GM12878 (cell line): ENCODE measurements around the gene OR2B2. TPM values are rescaled to one million over a fixed set of nuclear protein-coding genes. Genes with fewer than 3 reads are reported as not detected.

Experiments used
- CBX3 ChIP-seq: fragments of 200-600 bp; sonication (generic); IDR thresholded peaks from 2 replicates; pipeline ENCODE4 v1.6.1; 2016; ENCODE audit warnings: low read depth, borderline replicate concordance
- EZH2 ChIP-seq: IDR thresholded peaks from 2 replicates; pipeline ENCODE4 v1.6.1; 2012; ENCODE audit warnings: low read depth, mild to moderate bottlenecking, control low read depth, inconsistent platforms, low read length, borderline replicate concordance; ENCODE audit not compliant: control insufficient read depth
- FOS ChIP-seq: IDR thresholded peaks from 3 replicates; pipeline ENCODE4 v1.6.1; 2011; ENCODE audit warnings: borderline replicate concordance; ENCODE audit not compliant: insufficient read length; ENCODE audit errors: extremely low read depth
- HDGF ChIP-seq: fragments of 450-650 bp; IDR thresholded peaks from 2 replicates; pipeline ENCODE4 v1.6.1; 2016; ENCODE audit warnings: antibody characterized with exemption
- JUNB ChIP-seq: IDR thresholded peaks from 2 replicates; pipeline ENCODE4 v1.6.1; 2016; ENCODE audit warnings: antibody characterized with exemption, mild to moderate bottlenecking
- JUND ChIP-seq: IDR thresholded peaks from 2 replicates; pipeline ENCODE4 v1.6.1; 2012; ENCODE audit warnings: low read depth, mild to moderate bottlenecking, low read length, improper control_type of control experiment, moderate library complexity
- MTA3 ChIP-seq: IDR thresholded peaks from 2 replicates; pipeline ENCODE4 v1.6.1; 2012; ENCODE audit warnings: low read length, inconsistent platforms, borderline replicate concordance
- RAD21 ChIP-seq: IDR thresholded peaks from 2 replicates; pipeline ENCODE4 v1.6.1; 2011; ENCODE audit warnings: mild to moderate bottlenecking, low read depth, low read length, moderate library complexity; ENCODE audit not compliant: insufficient read depth
- RCOR1 ChIP-seq: conservative IDR thresholded peaks from 2 replicates; pipeline ENCODE4 v1.6.1; 2012; ENCODE audit warnings: low read depth, low read length, improper control_type of control experiment
- RUNX3 ChIP-seq: IDR thresholded peaks from 2 replicates; pipeline ENCODE4 v1.6.1; 2012; ENCODE audit warnings: low read length, inconsistent platforms
- SMAD1 ChIP-seq: fragments of 450-650 bp; IDR thresholded peaks from 2 replicates; pipeline ENCODE4 v1.6.1; 2018; ENCODE audit warnings: mild to moderate bottlenecking, low read depth; ENCODE audit not compliant: partially characterized antibody
- SRF ChIP-seq, 2 experiments: IDR thresholded peaks; 2 replicates each; pipeline ENCODE4 v1.6.1; 2011; ENCODE audit warnings: low read depth in 2 of 2, low read length in 2 of 2, mild to moderate bottlenecking in 1 of 2, moderate library complexity in 1 of 2
- SUZ12 ChIP-seq: fragments of 200-600 bp; sonication (generic); IDR thresholded peaks from one replicate; pipeline ENCODE4 v1.6.1; 2018; ENCODE audit warnings: antibody characterized with exemption, mild to moderate bottlenecking; ENCODE audit not compliant: unreplicated experiment
- polyA plus RNA-seq, 11 experiments: library from polyadenylated mRNA; depleted of rRNA in 4 of 11; unstranded in 6 of 11; stranded (reverse) in 5 of 11; fragments of >200 nt; fragmentation: Nextera tagmentation in 4 of 11; fragmentation: Illumina TruSeq in 1 of 11; extraction: Ambion mirVana in 4 of 11; extraction: Trizol in 1 of 11; gene quantifications; 1 replicate in 1 of 11; 2 replicates in 10 of 11; pipeline versions ENCODE4 v1.2.1 to v1.2.3, GENCODE V29; 2011 to 2016; ENCODE audit warnings: inconsistent platforms in 2 of 11, missing spikeins in 2 of 11, low read depth in 1 of 11
- total RNA-seq, 4 experiments: library from RNA; depleted of rRNA in 3 of 4; stranded (reverse); fragments of >200 nt in 3 of 4; fragmentation: Illumina TruSeq in 1 of 4; extraction: Trizol in 1 of 4; gene quantifications; 2 replicates each; pipeline versions ENCODE4 v1.2.1 to v1.2.3, GENCODE V29; 2013 to 2021
- TF ChIP-seq, protein P1 (sequence below): fragments of 450-650 bp; IDR thresholded peaks from 2 replicates; pipeline ENCODE4 v1.6.1; 2016; ENCODE audit warnings: mild to moderate bottlenecking, moderate library complexity, borderline replicate concordance
- TF ChIP-seq, protein P2 (sequence below): fragments of 450-650 bp; IDR thresholded peaks from 2 replicates; pipeline ENCODE4 v1.6.1; 2016; ENCODE audit warnings: mild to moderate bottlenecking
- TF ChIP-seq, protein P3 (sequence below): fragments of 450-650 bp; IDR thresholded peaks from 2 replicates; pipeline ENCODE4 v1.6.1; 2018; ENCODE audit warnings: borderline replicate concordance, mild to moderate bottlenecking; ENCODE audit not compliant: partially characterized antibody
- TF ChIP-seq, protein P4 (sequence below): fragments of 450-650 bp; formaldehyde crosslinking; IDR thresholded peaks from 2 replicates; pipeline ENCODE4 v1.4.0; 2022; ENCODE audit warnings: mild to moderate bottlenecking, moderate library complexity

The OR2B2 gene
- total and polyA plus RNA-seq, 10 of the 15 experiments (the other 5 are each of a cell fraction or from before 2014, with no cell fraction given) = not detected

DNA sequence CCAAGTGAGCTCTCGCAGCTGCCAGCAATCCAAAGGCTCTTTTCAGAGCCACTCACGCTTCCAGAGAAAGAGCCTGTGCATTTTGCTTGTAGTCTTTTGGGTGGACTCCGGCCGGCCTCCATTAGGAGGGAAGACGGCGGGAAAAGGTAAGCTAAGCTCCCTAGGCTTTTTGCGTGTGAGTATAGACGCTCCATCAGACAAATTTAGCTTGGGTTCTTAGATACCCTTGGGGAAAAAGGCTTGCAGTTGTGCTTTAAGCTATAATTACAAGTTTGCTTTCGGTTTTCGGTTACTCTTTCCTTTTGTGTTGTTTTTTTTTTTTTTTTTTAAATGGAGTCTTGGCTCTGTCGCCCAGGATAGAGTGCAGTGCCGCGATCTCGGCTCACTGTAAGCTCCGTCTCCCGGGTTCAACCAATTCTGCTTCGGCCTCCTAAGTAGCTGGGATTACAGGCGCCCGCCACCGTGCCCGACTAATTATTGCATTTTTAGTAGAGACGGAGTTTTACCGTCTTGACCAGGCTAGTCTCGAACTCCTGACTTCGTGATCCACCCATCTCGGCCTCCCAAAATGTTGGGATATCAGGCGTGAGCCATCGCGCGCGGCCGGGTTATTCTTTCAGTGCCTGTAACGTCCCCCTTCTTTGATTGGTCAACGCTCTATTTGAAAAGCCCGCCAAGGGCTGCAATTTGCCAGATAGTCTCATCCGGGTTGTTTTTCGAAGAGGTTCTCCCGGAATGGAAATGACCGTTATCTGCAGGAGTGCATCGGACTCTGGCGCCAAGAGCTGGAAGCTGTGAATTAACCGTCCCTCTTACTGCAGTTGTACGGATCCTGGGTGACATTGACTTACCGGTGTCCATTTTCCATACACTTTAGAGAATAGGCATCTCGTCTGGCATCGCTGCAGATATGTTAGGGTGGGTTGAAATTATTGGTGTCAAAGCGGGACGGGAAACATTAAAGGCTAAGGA lies 18.1 kb downstream of the OR2B2 start (continued):
- TF ChIP-seq, protein P1, sequence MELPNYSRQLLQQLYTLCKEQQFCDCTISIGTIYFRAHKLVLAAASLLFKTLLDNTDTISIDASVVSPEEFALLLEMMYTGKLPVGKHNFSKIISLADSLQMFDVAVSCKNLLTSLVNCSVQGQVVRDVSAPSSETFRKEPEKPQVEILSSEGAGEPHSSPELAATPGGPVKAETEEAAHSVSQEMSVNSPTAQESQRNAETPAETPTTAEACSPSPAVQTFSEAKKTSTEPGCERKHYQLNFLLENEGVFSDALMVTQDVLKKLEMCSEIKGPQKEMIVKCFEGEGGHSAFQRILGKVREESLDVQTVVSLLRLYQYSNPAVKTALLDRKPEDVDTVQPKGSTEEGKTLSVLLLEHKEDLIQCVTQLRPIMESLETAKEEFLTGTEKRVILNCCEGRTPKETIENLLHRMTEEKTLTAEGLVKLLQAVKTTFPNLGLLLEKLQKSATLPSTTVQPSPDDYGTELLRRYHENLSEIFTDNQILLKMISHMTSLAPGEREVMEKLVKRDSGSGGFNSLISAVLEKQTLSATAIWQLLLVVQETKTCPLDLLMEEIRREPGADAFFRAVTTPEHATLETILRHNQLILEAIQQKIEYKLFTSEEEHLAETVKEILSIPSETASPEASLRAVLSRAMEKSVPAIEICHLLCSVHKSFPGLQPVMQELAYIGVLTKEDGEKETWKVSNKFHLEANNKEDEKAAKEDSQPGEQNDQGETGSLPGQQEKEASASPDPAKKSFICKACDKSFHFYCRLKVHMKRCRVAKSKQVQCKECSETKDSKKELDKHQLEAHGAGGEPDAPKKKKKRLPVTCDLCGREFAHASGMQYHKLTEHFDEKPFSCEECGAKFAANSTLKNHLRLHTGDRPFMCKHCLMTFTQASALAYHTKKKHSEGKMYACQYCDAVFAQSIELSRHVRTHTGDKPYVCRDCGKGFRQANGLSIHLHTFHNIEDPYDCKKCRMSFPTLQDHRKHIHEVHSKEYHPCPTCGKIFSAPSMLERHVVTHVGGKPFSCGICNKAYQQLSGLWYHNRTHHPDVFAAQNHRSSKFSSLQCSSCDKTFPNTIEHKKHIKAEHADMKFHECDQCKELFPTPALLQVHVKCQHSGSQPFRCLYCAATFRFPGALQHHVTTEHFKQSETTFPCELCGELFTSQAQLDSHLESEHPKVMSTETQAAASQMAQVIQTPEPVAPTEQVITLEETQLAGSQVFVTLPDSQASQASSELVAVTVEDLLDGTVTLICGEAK = no peak
- TF ChIP-seq, protein P2, sequence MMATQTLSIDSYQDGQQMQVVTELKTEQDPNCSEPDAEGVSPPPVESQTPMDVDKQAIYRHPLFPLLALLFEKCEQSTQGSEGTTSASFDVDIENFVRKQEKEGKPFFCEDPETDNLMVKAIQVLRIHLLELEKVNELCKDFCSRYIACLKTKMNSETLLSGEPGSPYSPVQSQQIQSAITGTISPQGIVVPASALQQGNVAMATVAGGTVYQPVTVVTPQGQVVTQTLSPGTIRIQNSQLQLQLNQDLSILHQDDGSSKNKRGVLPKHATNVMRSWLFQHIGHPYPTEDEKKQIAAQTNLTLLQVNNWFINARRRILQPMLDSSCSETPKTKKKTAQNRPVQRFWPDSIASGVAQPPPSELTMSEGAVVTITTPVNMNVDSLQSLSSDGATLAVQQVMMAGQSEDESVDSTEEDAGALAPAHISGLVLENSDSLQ = peak; percentile 7; the same call in 1 of the 2 replicates
- TF ChIP-seq FOS (peak; percentile 66), CBX3 (no peak), EZH2 (no peak), SRF (IDR thresholded peaks at IDR 0.05; ENCODE audit: low read depth in 2 of 2, low read length in 2 of 2) (peak in 1 of 2 experiments; percentile 44; a peak in 1 of 4 replicates), JUND (no peak), RAD21 (no peak), SMAD1 (no peak), RUNX3 (no peak; the same call in 1 of the 2 replicates), JUNB (no peak), SUZ12 (no peak), HDGF (no peak), RCOR1 (no peak), MTA3 (no peak)
- TF ChIP-seq, protein P3, sequence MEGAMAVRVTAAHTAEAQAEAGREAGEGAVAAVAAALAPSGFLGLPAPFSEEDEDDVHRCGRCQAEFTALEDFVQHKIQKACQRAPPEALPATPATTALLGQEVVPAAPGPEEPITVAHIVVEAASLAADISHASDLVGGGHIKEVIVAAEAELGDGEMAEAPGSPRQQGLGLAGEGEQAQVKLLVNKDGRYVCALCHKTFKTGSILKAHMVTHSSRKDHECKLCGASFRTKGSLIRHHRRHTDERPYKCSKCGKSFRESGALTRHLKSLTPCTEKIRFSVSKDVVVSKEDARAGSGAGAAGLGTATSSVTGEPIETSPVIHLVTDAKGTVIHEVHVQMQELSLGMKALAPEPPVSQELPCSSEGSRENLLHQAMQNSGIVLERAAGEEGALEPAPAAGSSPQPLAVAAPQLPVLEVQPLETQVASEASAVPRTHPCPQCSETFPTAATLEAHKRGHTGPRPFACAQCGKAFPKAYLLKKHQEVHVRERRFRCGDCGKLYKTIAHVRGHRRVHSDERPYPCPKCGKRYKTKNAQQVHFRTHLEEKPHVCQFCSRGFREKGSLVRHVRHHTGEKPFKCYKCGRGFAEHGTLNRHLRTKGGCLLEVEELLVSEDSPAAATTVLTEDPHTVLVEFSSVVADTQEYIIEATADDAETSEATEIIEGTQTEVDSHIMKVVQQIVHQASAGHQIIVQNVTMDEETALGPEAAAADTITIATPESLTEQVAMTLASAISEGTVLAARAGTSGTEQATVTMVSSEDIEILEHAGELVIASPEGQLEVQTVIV = no peak
- TF ChIP-seq, protein P4, sequence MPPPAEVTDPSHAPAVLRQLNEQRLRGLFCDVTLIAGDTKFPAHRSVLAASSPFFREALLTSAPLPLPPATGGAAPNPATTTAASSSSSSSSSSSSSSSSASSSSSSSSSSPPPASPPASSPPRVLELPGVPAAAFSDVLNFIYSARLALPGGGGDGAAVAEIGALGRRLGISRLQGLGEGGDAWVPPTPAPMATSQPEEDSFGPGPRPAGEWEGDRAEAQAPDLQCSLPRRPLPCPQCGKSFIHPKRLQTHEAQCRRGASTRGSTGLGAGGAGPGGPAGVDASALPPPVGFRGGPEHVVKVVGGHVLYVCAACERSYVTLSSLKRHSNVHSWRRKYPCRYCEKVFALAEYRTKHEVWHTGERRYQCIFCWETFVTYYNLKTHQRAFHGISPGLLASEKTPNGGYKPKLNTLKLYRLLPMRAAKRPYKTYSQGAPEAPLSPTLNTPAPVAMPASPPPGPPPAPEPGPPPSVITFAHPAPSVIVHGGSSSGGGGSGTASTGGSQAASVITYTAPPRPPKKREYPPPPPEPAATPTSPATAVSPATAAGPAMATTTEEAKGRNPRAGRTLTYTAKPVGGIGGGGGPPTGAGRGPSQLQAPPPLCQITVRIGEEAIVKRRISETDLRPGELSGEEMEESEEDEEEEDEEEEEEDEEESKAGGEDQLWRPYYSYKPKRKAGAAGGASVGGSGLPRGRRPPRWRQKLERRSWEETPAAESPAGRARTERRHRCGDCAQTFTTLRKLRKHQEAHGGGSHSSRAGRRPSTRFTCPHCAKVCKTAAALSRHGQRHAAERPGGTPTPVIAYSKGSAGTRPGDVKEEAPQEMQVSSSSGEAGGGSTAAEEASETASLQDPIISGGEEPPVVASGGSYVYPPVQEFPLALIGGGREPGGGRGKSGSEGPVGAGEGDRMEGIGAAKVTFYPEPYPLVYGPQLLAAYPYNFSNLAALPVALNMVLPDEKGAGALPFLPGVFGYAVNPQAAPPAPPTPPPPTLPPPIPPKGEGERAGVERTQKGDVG (CRISPR knock-in tag) = no peak
